Fibroblast of peridontal ligament (primary cell): ENCODE results near the gene SHROOM3.
A peak's percentile ranks its signal among the peaks of the same experiment; 100 is the strongest.
"Not testable (repeated sequence)": the region's sequence is repeated elsewhere in the genome, so short reads cannot be mapped to it uniquely, and the experiment has no call there.

Experiments
- DNase-seq: peaks from one replicate; pipeline ENCODE4 v3.0.0-alpha.2; 2010; ENCODE audit errors: extremely low read depth

SHROOM3 gene

DNA sequence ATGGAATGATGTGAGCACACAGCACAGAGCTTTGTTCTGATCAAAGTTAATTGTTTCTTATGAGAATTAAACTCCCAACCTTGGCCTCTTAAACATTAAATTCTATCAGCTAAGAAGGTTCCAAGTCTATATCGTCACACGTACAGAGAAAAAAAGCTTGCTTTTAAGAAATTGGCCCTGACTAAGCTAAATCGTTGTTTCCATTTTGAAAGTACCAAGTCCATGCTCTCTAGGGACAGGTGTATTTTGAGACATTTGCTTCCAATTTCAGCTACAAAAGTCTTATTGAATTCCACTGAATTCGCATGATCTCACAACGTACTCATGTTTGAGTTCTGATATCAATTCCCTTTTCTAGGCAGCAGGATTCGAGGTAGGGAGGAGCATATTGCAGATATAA, 157.4 kb downstream of the SHROOM3 start:
- no peak for DNase-seq

DNA sequence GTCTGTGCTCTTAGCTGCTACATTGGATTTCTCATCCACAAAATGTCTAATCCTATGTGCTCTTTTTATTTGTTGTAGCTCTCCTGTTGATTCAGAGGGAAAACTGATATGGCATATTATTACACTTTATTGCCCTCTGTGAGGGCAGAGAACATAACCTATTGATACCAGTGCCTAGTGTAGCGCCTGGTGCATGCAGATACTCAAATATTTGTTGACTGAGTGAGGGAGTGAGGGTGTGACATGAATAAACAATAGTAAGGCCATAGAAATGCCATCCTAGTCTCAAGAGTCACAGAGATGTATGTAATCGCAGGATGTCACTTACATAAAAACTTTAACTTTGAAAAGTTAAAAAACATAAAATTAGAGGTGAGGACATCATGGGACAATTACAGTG, 159.1 kb downstream of the SHROOM3 start:
- DNase-seq, result no peak

DNA sequence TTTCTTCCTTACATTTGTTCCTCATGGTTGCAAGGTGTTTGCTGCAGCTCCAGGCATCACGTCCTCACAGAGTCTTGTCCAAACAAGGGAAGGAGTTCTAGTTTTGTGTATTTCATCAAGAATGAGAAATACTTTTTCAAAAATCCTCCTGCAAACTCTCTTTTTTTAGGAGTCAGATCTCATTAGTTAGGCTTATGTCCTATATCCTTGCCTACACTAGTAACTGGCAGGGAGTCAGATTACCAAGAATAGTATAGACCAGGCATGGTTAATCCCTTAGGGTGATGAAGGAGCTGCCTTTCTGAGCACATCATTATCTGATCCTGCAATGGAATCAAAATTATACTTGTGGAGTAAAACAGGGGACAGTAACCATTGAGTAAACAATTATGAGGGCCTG, 160.4 kb downstream of the SHROOM3 start:
- no peak for DNase-seq

DNA sequence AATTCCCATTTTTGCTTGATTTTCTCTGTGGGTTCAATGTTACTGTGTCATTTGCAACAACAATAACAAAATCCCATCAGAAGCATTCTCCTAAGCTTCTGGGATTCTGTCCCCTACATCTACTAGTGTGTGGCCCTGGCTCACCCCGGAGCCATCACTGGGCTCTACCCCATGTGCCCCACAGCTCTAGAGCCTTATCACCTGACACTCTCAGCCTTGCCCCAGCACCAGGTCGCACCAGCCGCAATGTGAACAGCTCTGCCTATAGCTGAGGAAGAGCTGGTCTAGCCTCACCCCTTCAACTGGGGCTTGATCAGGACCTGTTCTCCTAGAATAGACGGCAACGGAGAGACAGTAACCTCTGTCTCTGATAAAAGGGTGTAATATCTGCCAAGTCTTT, 161.7 kb downstream of the SHROOM3 start:
- DNase-seq, result no peak

DNA sequence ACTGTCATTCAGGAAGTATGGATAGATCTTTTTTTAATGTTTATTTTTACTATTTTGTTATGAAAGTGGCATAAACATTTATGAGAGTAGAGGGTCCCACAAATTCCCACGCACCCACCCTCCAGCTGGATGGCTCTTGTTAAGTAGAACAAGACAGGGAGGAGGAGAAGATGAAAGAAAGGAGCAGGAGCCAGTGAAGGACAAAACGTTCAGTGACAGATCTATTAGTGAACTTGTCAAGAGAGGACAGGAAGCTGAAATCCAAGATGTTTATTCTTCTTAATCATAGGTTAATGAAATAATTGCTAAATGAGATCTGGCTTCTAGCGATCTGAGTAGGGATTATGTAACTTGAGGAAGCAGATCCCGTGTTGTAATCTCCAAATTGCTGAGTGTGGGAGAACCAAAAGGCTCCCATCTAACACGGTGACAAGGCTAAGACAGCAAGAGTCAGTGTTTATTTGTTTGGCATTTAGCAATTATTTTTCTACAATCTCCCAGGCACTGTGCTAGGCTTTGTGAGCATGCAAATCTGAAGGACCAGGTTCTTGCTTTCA, 162.5 kb downstream of the SHROOM3 start:
- DNase-seq, result no peak

DNA sequence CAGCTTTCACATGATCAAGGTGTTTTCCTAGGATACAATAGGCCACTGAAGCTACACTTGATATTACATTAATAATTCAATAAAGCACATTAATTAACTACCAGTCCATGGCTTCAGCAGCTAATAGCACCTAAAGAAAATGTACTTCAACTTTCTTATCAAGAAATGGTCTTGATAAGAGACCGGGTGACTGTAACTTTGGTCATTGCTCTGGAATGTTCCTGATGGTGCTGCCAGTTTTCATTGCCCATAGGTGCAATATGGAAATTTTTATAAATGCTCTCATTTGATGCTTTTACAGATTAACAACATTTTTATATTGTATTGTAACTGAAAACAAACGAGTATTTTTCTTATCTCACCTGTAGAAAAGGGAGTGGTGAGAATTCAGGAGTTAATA, 165.4 kb downstream of the SHROOM3 start:
- DNase-seq, result no peak

DNA sequence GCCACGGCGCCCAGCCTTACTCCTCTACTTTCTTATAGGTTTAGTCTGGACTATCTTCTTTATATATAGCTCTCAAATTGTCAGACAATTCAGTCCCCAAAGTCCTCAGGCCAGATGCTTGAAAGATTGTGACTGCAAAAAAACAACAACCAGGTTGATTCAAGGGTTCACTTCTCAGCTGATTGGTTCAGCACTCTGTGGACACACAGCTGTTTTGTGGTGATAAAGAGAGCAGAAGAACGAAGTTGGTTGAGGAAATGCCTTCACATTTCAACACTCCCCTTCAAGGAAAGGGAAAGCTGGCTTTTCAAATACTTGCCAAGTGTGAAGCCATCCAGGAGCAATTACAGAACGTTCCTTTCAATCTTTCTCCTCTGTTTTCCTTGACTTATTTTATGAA, 166.8 kb downstream of the SHROOM3 start:
- DNase-seq, result peak; percentile 84

DNA sequence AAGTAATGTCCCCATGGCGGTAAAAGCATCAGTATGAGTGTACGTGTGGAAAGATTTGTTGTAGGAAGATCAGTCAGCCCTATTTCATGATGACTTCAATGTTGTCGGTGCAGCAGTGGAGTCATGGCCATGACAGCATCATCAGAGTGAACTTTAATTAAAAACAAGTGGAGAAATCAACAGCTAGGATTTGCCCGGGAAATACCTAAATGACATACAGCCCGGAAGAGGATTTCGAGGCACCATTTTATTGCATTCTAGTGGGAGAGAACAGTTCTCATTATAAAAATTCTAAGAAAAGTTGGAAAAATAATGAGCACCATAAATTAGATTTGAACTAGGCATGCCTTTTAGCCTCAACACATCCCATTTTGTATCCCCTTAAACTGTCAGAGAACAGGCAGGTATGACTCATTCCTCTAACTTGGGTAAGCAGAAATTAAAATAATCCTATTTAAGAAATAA, 170.1 kb downstream of the SHROOM3 start:
- DNase-seq, result no peak

DNA sequence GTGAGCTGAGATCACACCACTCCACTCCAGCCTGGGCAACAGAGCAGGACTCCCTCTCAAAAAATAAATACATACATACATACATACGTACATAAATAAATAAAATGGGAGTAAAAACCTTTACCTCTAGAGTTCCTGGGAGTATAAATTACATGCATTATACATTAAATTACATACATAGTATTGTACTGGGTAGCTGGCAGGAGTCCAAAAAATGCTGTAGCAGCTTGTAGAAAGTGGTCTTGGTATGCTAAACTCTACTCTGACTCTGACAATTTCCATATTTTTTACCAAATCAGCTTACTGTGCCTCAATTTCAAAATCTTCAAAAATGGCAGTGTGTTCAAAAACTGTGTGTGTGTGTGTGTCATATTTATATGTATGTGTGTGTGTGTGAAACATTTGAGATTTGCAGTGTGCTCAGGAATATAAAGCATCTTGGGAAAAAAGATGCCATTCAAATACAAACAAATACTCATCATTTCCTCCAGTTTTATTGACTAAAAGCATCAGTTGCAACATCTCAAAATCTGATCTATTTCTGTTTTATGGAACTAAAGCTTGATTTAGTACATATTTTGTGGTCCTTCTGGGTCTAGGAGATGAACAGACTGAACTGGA, 171.7 kb downstream of the SHROOM3 start:
- peak; percentile 70 for DNase-seq

DNA sequence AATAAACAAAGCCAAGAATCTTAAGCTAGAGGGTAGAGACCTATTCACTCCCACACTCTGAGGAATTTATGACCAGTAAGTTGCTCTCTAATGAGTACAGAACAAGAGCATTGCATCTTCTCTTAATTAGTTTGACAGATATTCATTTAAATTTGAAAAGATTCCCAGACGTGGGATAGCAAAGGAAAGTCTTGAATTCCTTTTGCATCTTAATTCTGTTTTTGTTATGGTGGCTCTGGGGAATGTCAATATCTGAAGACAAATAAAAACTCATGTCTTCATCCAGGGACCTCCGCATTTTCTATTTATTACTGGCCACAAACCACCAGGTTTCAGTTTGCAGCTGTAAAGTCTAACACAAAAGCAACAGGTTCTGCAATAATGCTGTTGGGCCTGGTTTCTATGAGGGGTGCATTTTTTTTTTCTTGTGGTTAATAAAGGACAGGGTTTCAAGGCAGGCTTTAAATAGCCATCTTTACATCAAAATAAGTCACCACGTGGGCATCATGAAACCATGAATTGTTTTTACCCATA, 172.3 kb downstream of the SHROOM3 start:
- no peak for DNase-seq

DNA sequence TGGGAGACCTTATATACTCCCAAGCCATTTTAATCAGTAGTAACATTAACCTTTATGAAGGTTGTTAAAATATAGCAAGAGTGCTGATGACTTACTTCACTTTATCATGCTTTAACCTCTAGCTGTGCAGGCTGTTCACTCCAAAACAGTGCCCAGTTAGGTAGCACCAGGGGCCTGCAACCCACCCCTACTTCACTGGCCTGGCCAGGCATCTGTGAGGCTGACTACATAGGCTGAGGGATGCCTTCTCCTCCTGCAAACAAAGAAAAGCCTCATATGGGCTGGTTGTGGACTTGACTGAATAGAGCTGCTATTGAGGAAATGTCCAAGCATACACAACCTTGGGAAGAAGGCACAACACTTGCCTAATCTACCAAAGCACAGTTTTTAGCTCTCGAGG, 172.8 kb downstream of the SHROOM3 start:
- no peak for DNase-seq

DNA sequence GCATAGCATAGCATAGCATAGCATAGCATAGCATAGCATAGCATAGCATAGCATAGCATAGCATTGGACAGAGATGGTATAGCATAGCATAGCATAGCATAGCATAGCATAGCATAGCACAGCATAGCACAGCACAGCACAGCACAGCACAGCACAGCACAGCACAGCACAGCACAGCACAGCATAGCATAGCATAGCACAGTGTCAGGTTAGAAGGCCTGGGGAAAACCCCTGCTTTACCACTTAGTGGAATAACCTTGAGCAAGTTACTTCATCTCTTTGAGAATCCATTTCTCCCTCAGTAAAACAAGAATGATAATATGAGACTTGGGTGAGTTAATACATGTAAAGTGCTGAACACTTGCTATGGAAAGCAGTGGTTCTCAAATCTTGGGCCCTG, 173.5 kb downstream of the SHROOM3 start:
- not testable (repeated sequence) for DNase-seq

DNA sequence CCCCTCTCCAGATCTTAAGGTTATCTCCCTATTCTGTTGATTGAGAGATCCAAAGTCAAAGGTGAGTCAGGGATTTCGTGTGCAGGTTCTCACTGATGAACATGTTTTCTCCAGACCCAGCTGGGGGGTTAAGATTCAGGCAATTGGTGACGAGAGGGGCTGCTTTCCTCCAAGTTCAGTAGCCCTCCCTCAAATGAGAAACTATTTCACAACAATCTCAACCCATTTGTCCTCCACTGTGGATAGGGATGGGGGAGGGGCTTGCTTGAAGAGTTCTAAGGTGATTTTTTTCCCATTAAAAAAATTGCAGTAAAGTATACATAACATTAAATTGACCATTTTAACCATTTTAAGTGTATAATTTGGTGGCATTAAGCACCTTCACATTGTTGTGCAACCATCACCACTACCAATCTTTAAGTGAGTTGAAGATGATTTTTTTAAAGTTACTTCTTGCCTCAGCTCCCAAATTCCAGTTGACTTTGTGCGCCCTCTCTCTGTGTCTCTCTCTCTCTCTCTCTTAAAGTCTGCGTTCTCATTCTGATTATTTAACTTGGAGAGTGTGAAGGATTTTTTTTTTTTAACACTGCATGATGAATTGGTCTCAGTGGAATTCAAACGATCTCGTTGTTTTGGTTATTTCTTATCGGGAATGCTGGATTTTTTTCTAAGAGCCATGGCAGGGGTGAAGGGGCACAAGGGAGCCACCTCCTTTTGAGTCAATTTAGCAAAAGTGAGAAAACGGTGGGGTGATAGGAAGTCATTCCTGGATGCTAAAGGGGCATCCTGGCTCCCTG, 175.9 kb downstream of the SHROOM3 start:
- peak; percentile 44 for DNase-seq

DNA sequence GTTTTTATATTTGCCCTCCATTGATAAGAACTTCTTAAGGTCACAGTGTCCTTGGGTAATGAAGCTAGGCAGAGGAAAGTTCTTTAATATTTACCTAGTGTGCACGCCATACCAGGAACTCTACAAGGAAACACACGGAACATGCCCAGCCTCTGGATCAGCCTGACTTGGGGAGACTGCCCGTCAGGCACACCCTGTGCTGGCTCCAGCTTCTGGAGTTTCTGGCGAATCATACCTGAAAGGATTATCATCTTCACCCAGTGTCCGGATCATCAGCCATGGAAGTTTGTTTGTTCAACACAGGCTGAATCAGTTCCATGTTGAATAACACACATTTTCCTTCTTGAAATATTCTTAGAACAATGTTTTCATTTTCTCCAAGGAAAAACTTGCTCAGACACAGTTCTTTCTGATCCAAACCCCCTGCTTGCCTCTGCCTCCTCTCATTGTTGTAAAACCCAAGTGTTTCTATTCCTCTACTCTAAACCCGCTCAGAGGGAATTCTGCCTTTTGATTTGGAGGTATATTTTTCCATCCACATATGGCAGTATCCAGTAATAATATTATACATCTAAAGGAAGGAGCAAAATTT, 176.7 kb downstream of the SHROOM3 start:
- DNase-seq, result peak; percentile 19

DNA sequence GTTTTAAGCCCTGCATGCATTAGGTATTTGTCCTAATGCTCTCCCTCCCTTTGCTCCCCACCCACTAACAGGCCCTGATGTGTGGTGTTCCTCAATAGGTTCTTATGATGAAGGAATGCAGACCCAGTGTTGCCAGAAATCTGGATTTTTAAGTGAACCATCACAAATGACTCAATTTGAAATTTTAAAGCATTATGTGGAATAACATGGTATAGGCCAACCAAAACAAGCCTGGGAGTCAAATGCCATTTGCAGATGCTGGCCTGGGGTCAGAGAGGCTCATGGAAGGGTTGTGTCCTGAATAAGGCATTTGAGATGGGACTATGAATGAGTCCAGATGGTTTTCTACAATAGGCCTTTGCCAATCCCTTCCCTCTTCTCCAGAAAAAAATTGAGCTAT, 179.6 kb downstream of the SHROOM3 start:
- DNase-seq, result peak; percentile 99

DNA sequence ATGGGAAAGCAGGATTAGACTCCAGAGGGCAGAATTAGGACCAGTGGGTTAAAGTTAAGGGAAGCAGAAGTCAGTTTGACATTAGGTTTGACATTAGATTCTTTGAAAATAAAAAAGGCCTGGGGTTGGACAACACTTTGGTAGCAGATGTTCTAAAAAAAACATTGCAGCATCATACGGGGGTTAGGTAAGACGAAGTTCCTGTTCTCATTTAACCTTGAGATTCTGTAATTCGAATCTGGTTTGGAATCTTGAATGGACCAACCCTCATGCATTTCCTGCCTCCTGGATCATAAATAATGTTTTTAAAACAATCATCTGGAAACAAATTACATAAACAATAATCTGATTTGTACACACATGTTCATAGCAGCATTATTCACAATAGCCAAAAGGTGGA, 181.0 kb downstream of the SHROOM3 start:
- DNase-seq, result peak; percentile 19

DNA sequence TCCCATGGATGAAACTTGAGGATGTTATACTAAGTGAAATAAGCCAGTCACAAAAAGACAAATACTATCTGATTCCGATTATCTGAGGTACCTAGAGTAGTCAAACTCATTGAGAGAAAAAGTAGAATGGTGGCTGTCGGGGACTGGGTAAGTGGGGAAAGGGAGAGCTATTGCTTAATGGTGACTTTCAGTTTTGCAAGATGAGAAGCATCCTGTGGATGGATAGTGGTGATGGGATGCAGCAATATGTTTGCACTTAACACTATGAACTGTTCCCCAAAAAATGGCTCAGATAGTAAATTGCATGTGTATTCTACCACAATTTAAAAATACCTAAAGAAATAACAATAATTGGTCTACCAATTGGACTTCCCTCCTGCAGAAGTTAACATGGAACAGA, 181.5 kb downstream of the SHROOM3 start:
- peak; percentile 31 for DNase-seq

DNA sequence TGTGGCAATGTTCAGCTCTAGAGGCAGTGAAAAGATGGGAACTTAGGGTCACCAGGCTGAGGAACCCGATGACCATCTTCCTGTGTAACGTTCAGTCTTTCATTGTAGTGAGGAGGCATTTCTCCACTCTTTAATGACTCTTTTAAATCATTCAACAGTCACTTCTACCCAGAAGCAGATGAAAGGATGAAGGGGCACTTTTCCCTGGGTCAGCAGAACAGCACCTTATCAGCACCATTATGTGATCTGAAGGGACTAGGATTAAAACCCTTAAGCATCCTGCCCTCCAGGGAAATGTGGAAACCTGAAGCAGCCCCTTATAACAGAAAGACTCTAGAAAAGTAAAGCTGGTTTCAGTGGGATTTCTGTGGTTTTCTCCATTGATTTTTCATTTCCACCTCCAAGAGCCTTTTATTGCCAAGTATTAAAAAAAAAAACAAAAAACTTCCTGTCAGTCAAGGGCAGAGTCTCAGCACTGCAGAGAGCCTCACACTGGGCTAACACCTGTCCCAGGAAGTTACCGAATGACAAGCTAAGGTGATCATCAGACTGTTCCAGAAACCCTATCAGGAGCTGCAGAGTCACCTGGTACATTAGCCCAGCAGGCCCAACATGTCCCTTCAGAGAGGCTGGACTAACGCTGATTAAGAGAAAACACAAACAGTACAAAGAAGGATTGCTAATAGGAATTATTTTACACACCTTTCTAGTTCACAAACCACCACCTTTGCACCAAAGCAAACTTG, 185.9 kb downstream of the SHROOM3 start:
- DNase-seq, result no peak

DNA sequence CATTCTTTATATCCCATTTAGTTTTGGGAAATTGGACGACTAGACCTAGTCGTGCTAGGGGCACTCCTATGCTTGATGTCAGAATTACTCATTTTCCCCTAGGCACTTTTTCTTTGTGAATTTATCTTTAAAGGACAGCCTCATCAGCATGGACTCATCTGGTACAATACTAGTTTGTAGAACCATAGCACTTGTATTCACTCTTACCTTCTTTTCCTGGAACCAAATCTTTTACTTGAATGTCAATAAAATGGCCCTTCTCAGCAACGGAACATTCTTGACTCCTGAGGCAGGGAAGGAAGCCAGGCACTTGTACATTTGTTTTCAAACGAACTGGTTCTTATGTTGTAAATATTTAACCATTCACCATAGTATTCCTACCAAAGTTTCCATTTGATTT, 187.1 kb downstream of the SHROOM3 start:
- DNase-seq, result peak; percentile 52

DNA sequence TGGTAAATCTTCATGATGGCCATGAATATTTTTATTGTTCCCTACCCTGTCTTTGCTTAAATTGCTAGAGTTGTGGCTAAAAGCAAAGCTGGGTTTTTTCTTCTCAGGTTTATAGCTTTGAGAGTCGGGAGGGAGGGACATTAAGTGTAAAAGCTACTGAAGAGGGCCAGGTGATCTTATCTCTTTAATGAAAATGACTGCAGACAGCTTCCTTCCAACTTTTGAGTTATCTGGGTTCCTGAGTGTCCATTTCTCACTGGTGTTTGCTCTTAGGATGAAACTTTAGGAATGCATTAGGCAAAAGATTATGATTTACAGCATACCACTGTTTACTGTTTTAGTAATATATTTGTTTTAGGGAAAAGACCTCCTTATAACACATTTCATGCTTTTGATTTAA, 187.7 kb downstream of the SHROOM3 start:
- DNase-seq, result no peak

DNA sequence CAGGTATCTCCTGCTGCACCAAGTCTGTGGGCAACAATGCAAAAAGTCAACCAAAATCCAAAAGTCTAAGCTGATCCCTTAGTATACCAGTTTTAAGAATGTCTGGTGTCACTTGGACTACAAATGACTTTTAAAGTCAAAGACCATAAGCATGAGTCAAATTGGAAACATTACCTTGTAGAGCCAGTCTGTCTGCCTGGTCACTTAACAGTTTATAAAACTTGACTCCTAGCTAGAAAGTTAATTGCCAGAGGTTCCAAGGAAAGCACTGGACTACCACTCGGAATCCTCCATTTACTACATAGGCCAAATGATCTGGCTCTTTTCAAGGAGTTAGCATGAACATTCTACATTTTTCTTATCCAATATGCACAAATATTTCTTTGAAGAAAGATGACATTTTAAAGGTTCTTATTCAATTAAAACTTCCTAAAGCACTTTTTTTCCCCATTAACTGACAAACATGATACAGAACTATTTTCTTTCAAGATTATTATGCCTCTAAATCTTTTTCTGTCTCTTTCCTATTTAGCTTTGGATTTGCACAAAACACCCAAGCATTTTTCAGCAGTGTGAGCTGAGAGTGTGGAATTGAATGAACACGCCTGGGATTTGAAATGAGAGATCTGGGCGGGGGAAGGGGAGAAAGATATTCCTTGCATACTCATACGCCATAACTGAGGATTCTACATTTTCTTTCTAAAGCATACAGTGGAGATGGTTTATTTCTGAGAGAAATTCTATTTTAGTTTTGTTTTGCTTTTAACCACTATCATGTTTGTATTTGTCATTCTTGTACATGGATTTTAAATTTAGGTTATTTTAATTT, 188.4 kb downstream of the SHROOM3 start:
- DNase-seq, result peak; percentile 34
